ENCODE results near the gene SUGCT.
"Not testable (repeated sequence)": the region's sequence is repeated elsewhere in the genome, so short reads cannot be mapped to it uniquely, and the experiment has no call there.

SUGCT gene

DNA sequence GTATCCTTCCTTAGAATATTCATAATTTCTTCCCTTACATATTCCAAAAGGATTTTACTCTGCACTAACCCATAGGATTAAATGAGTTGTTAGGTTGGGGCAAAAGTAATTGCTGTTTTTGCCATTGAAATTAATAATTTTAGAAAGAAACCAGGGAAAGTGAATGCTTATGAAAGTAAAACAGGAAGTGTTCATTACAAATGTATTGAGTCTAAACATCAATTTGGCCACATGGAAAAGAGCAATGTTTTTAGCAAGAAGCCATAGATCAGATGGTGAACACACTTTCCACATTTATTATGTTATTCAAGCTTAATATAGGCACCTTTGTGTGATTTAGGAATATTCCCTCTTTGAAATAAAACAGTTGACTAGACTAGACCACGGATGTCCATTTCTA, 102.9 kb downstream of the SUGCT start:
- TF ChIP-seq POLR2AphosphoS5 (IDR thresholded peaks at IDR 0.05; ENCODE audit: borderline replicate concordance, low read depth, low read length) (no peak), FOXP2 (optimal IDR thresholded peaks at IDR 0.05; ENCODE audit: control extremely low read depth, extremely low read length, insufficient read depth) (no peak), EZH2 (IDR thresholded peaks at IDR 0.05) (no peak)
- Histone ChIP-seq H3K9me3 (ENCODE audit: low read depth, low read length) (no peaks in the 10 kb centered on the region), H3K9ac (ENCODE audit: insufficient read length) (no peak overlapping the region), H3K4me3 (no peak overlapping the region), H3K36me3 (ENCODE audit: insufficient read depth, low read length) (no peaks in the 10 kb centered on the region), H3K27ac (no peak overlapping the region)
- no peak for DNase-seq (ENCODE audit: low read depth, low spot score)

DNA sequence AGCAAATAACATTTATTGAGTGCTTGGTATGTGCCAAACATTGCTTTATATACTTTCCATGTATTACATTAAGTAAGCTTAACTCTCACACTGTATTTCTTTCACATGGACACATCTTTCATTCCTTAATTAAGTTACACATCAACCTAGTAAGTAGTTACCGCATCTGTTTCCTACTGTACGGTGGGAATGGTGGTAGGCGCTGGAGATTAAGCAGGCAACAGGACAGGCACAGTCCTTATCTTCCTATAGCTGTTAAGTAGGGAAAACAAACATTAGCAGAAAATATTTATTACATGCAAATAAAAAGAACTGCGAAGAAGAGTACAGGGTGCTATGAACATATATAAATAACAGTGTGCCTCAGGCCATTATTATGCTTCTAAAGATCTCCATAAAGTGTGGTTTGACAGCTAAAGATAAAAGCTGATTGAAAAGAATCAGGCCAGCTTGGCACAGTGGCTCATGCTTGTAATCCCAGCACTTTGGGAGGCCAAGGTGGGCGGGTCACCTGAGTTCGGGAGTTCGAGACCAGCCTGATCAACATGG, 105.0 kb downstream of the SUGCT start:
- H3K27ac ChIP-seq: no peak overlapping the region
- no peak for DNase-seq (ENCODE audit: low read depth, low spot score)
- no peak overlapping the region for H3K4me3 ChIP-seq
- no peaks in the 10 kb centered on the region for H3K9me3 ChIP-seq (ENCODE audit: low read depth, low read length)
- H3K36me3 ChIP-seq (ENCODE audit: insufficient read depth, low read length): no peaks in the 10 kb centered on the region
- H3K9ac ChIP-seq (ENCODE audit: insufficient read length): no peak overlapping the region
- TF ChIP-seq EZH2 (IDR thresholded peaks at IDR 0.05): no peak
- TF ChIP-seq FOXP2 (optimal IDR thresholded peaks at IDR 0.05; ENCODE audit: control extremely low read depth, extremely low read length, insufficient read depth): no peak
- TF ChIP-seq POLR2AphosphoS5 (IDR thresholded peaks at IDR 0.05; ENCODE audit: borderline replicate concordance, low read depth, low read length): no peak

DNA sequence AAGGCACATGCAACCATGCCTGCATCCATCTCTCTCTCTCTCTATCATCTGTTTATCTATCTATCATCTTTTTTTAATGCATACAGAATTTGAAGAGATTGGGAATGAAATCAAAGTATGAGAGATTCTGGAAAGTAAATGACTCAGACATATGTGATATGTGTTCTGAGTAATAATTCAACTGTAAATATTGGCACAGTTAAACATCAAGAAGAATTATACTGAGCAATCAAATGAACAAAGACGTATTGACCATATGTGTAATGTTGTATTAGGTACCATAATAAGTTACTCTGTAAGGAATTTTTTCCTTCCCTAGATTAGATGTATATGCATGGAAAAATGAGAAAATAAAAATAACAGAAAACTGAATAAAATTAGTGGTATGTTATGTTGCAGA, 108.3 kb downstream of the SUGCT start:
- H3K9ac ChIP-seq (ENCODE audit: insufficient read length): no peak overlapping the region
- H3K9me3 ChIP-seq (ENCODE audit: low read depth, low read length): no peaks in the 10 kb centered on the region
- no peak overlapping the region for H3K4me3 ChIP-seq
- TF ChIP-seq FOXP2 (optimal IDR thresholded peaks at IDR 0.05; ENCODE audit: control extremely low read depth, extremely low read length, insufficient read depth) (no peak), EZH2 (IDR thresholded peaks at IDR 0.05) (no peak), POLR2AphosphoS5 (IDR thresholded peaks at IDR 0.05; ENCODE audit: borderline replicate concordance, low read depth, low read length) (no peak)
- no peak for DNase-seq (ENCODE audit: low read depth, low spot score)
- H3K27ac ChIP-seq: no peak overlapping the region
- H3K36me3 ChIP-seq (ENCODE audit: insufficient read depth, low read length): no peaks in the 10 kb centered on the region

DNA sequence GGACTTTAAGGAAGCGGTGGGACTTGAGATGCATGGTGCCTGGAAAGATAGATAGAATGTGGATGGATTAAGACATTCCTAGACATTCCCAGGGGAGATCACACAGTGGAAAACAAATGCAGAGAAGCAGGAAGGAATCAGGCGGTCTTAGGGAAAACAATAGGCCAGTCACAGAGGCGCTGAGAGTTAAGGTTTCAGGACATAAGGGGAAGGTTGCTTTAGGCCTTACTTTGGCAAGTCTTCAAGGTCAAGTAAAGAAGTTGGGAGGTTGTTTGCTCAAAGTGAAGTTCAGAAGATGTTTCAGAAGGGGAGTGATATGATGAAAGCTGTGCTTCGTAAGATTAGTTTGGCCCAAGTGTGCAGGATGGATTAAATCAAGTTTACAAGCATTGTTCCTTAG, 109.4 kb downstream of the SUGCT start:
- no peak for TF ChIP-seq EZH2 (IDR thresholded peaks at IDR 0.05)
- TF ChIP-seq POLR2AphosphoS5 (IDR thresholded peaks at IDR 0.05; ENCODE audit: borderline replicate concordance, low read depth, low read length): no peak
- no peak for TF ChIP-seq FOXP2 (optimal IDR thresholded peaks at IDR 0.05; ENCODE audit: control extremely low read depth, extremely low read length, insufficient read depth)
- no peak for DNase-seq (ENCODE audit: low read depth, low spot score)
- Histone ChIP-seq H3K4me3 (no peak overlapping the region), H3K27ac (no peak overlapping the region), H3K9me3 (ENCODE audit: low read depth, low read length) (no peaks in the 10 kb centered on the region), H3K36me3 (ENCODE audit: insufficient read depth, low read length) (no peaks in the 10 kb centered on the region), H3K9ac (ENCODE audit: insufficient read length) (no peak overlapping the region)

DNA sequence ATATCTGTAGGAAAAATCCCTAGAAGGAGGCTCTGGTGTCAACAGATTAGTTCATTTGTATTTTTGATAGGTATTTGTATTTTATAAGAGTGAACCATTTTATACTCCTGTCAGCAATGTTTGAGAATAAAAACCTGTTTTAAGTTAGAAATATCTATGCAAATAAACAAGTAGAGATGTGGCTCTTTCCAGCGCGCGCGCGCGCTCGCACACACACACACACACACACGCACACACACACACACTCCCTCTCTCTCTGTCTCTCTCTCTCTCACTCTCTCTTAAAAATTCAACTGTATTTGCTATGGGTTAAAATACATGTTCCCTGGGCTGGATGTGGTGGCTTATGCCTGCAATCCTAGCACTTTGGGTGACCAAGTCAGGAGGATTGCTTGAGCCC, 113.9 kb downstream of the SUGCT start:
- no peak overlapping the region for H3K9ac ChIP-seq (ENCODE audit: insufficient read length)
- TF ChIP-seq POLR2AphosphoS5 (IDR thresholded peaks at IDR 0.05; ENCODE audit: borderline replicate concordance, low read depth, low read length): no peak
- no peak for TF ChIP-seq EZH2 (IDR thresholded peaks at IDR 0.05)
- no peak for TF ChIP-seq FOXP2 (optimal IDR thresholded peaks at IDR 0.05; ENCODE audit: control extremely low read depth, extremely low read length, insufficient read depth)
- no peaks in the 10 kb centered on the region for H3K36me3 ChIP-seq (ENCODE audit: insufficient read depth, low read length)
- H3K9me3 ChIP-seq (ENCODE audit: low read depth, low read length): no peaks in the 10 kb centered on the region
- no peak for DNase-seq (ENCODE audit: low read depth, low spot score)
- no peak overlapping the region for H3K27ac ChIP-seq
- no peak overlapping the region for H3K4me3 ChIP-seq

DNA sequence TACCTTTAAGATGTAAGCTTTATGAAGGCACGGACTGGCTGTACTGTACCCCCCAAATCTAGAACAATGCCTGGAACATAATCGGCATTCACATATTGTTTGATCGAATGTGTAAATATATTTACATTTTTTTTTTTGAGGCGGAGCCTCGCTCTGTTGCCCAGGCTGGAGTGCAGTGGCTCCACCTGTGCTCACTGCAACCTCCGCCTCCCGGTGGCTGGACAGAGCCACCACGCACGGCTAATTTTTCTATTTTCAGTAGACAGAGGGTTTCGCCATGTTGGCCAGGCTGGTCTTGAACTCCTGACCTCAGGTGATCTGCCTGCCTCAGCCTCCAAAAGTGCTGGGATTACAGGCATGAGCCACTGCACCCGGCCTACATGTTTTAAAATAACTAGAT, 118.6 kb downstream of the SUGCT start:
- H3K4me3 ChIP-seq; DNase-seq (ENCODE audit: low read depth, low spot score); H3K9ac ChIP-seq (ENCODE audit: insufficient read length); H3K27ac ChIP-seq; H3K9me3 ChIP-seq (ENCODE audit: low read depth, low read length); H3K36me3 ChIP-seq (ENCODE audit: insufficient read depth, low read length): not testable (repeated sequence)

DNA sequence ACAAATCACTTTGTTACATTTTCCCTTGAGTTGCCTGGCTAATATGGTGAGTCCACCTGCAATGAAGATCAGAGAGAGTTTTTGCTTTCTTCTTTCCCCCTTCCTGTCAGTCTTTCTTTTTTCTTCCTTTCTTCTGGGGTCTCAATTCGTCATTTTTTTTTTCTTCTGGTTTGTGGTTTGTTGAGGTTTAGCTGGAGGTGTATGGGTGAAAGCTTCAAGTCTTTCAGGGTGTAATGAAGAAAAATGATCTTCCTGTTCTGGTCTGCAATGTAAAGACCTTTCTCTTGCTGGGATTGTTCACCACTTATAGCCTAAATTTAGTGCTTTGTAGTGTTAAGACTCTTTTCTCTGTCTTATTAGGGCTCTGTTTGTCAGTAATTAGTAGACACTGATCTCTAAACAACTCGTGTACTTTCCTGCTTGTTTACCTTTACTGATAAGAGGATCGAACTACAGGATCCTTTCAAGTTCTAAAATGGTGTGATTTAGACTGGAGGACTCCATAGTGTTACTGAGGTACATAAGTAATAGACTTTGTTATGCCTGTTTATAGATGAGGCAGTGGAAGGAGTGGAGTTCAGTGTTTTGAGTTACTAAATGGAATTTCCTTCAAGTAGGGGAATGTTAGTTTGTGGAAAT, 129.1 kb downstream of the SUGCT start:
- no peak overlapping the region for H3K4me3 ChIP-seq
- H3K36me3 ChIP-seq (ENCODE audit: insufficient read depth, low read length): no peaks in the 10 kb centered on the region
- H3K9ac ChIP-seq (ENCODE audit: insufficient read length): no peak overlapping the region
- no peak for DNase-seq (ENCODE audit: low read depth, low spot score)
- TF ChIP-seq FOXP2 (optimal IDR thresholded peaks at IDR 0.05; ENCODE audit: control extremely low read depth, extremely low read length, insufficient read depth) (no peak), POLR2AphosphoS5 (IDR thresholded peaks at IDR 0.05; ENCODE audit: borderline replicate concordance, low read depth, low read length) (no peak), EZH2 (IDR thresholded peaks at IDR 0.05) (no peak)
- H3K27ac ChIP-seq: no peak overlapping the region
- no peaks in the 10 kb centered on the region for H3K9me3 ChIP-seq (ENCODE audit: low read depth, low read length)

DNA sequence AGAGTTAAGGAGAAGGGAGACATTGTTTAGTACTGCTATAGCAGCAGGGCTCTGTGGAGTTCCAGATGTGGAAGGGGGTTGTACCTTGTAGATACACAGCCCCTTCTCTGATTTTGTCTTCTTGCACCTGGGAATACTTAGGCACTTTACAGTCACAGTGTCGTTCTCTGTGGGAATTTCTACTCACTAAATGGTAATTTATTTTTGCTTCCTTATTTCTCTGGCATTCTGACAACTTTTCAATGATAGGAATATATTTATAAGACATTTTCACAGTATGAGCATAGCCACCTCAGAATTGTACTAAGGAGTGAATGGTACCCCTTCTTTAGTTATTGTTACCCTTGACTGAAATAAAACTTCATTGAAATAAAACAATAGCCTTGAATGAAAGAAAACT, 132.8 kb downstream of the SUGCT start:
- H3K4me3 ChIP-seq: no peak overlapping the region
- H3K36me3 ChIP-seq (ENCODE audit: insufficient read depth, low read length): no peaks in the 10 kb centered on the region
- DNase-seq (ENCODE audit: low read depth, low spot score): no peak
- H3K27ac ChIP-seq: peak overlapping the region; percentile 26; the same call in 1 of the 2 replicates
- no peak for TF ChIP-seq POLR2AphosphoS5 (IDR thresholded peaks at IDR 0.05; ENCODE audit: borderline replicate concordance, low read depth, low read length)
- TF ChIP-seq EZH2 (IDR thresholded peaks at IDR 0.05): no peak
- TF ChIP-seq FOXP2 (optimal IDR thresholded peaks at IDR 0.05; ENCODE audit: control extremely low read depth, extremely low read length, insufficient read depth): no peak
- H3K9me3 ChIP-seq (ENCODE audit: low read depth, low read length): no peaks in the 10 kb centered on the region
- H3K9ac ChIP-seq (ENCODE audit: insufficient read length): no peak overlapping the region

DNA sequence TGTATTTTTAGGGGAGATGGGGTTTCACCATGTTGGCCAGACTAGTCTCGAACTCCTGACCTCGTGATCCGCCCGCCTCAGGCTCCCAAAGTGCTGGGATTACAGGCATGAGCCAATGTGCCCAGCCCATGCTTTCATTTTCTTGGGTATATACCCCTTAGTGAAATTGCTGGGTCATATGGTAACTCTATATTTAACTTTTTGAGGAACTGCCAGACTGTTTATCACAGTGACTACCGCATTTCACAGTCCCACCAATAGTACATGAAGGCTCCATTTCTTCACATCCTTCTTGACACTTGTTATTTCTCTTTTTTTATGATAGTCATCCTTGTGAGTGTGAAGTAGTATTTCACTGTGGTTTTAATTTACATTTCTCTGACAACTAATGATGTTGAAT, 134.0 kb downstream of the SUGCT start:
- H3K4me3 ChIP-seq; H3K27ac ChIP-seq; H3K36me3 ChIP-seq (ENCODE audit: insufficient read depth, low read length); H3K9ac ChIP-seq (ENCODE audit: insufficient read length); DNase-seq (ENCODE audit: low read depth, low spot score); H3K9me3 ChIP-seq (ENCODE audit: low read depth, low read length): not testable (repeated sequence)

All from SK-N-MC (cell line).